HepG2 (cell line): Measurements from ENCODE around the gene FANCE. TPM values are rescaled to one million over a fixed set of nuclear protein-coding genes. Genes with fewer than 3 reads are reported as not detected.

Experiments
- ATAC-seq: fragments of 200-7000 bp; cut with Tn5 transposase; 3 replicates; pipeline ENCODE4 v1.9.1; 2020; ENCODE audit warnings: mild to moderate bottlenecking, moderate library complexity
- BruUV-seq: library from RNA; stranded (reverse); fragments of 400-500 nt; replicated peaks from 2 replicates; lab custom pipeline; 2021; lab: Mats Ljungman, UMichigan
- CTCF ChIA-PET: fragments of 300-600 bp; formaldehyde crosslinking; extraction: SDS; loops from one replicate; lab custom pipeline; 2021; ENCODE audit warnings: low total read pairs, inconsistent platforms, low intra/inter-chr PET ratio; lab: Yijun Ruan, JAX
- POLR2A ChIA-PET: fragments of 350-600 bp; sonication (Branson Sonifier 250); formaldehyde crosslinking; loops from one replicate; lab custom pipeline; 2020; ENCODE audit warnings: antibody characterized with exemption, inconsistent platforms; lab: Yijun Ruan, JAX
- DNase-seq: peaks from one replicate; pipeline ENCODE4 v3.0.0-alpha.2; 2015; ENCODE audit warnings: low spot score
- FAIRE-seq: peaks from 3 replicates; lab custom pipeline; 2011; peaks lifted over from hg19 to GRCh38; lab: Jason Lieb, UNC
- H2AFZ ChIP-seq: one replicate; pipeline ENCODE4 v1.6.1; 2011; ENCODE audit warnings: low read length, inconsistent platforms
- H3K27ac ChIP-seq: fragments of 300-600 bp; 3 replicates; pipeline ENCODE4 v1.8.0; 2011; ENCODE audit warnings: mixed run types, mild to moderate bottlenecking, mixed read lengths, low read length, inconsistent platforms; ENCODE audit not compliant: insufficient read depth; ENCODE audit errors: extremely low read length
- H3K27me3 ChIP-seq, 2 experiments: fragments of 200-600 bp in 1 of 2; 2 replicates in 1 of 2; 3 replicates in 1 of 2; pipeline versions ENCODE4 v1.6.0 to v1.8.0; 2011; ENCODE audit warnings: low read length in 2 of 2, mild to moderate bottlenecking in 2 of 2, moderate library complexity in 2 of 2, inconsistent platforms in 1 of 2; ENCODE audit not compliant: insufficient read depth in 2 of 2, control insufficient read depth in 1 of 2
- H3K36me3 ChIP-seq, 2 experiments: fragments of 200-600 bp in 1 of 2; replicated peaks in 1 of 2; 2 replicates in 1 of 2; 3 replicates in 1 of 2; pipeline versions ENCODE4 v1.5.1 to v1.8.0; 2011; ENCODE audit warnings: low read length in 2 of 2, inconsistent platforms in 1 of 2; ENCODE audit not compliant: insufficient read depth in 2 of 2, control insufficient read depth in 1 of 2
- H3K4me1 ChIP-seq: 2 replicates; pipeline ENCODE4 v1.5.1; 2012; ENCODE audit warnings: low read length, inconsistent platforms; ENCODE audit not compliant: insufficient read depth
- H3K4me2 ChIP-seq: 2 replicates; pipeline ENCODE4 v1.6.0; 2011; ENCODE audit warnings: low read depth, low read length, inconsistent platforms
- H3K4me3 ChIP-seq, 3 experiments: fragments of 200-600 bp in 1 of 3; sonication (generic), shearing (Covaris generic) in 1 of 3; replicated peaks in 1 of 3; 2 replicates each; pipeline ENCODE4 v1.5.1; 2011 to 2016; ENCODE audit warnings: low read length in 3 of 3, inconsistent platforms in 2 of 3, low read depth in 2 of 3, mild to moderate bottlenecking in 2 of 3, control low read depth in 1 of 3, mixed read lengths in 1 of 3; ENCODE audit not compliant: insufficient read depth in 1 of 3
- H3K79me2 ChIP-seq: one replicate; pipeline ENCODE4 v1.6.1; 2011; ENCODE audit warnings: low read length, inconsistent platforms; ENCODE audit not compliant: insufficient read depth
- H3K9ac ChIP-seq: 2 replicates; pipeline ENCODE4 v1.6.0; 2011; ENCODE audit warnings: mild to moderate bottlenecking, low read depth, low read length, inconsistent platforms; ENCODE audit not compliant: insufficient read depth
- H3K9me3 ChIP-seq: 2 replicates; pipeline ENCODE4 v1.5.1; 2012; ENCODE audit warnings: mild to moderate bottlenecking, low read length
- H4K20me1 ChIP-seq: 2 replicates; pipeline ENCODE4 v1.6.0; 2011; ENCODE audit warnings: inconsistent platforms, mild to moderate bottlenecking, low read length, moderate library complexity; ENCODE audit not compliant: insufficient read depth
- NFYC ChIP-seq: IDR thresholded peaks from 2 replicates; pipeline ENCODE4 v1.6.1; 2016; ENCODE audit warnings: missing genetic modification reagents, missing compliant biosample characterization
- SALL1 ChIP-seq: sonication (generic); formaldehyde crosslinking; IDR thresholded peaks from 2 replicates; pipeline ENCODE4 v1.8.0; 2022; ENCODE audit warnings: mild to moderate bottlenecking, missing genetic modification reagents
- SMAD3 ChIP-seq: sonication (generic); formaldehyde crosslinking; IDR thresholded peaks from 2 replicates; pipeline ENCODE4 v1.4.0; 2020; ENCODE audit warnings: missing genetic modification reagents
- ZNF282 ChIP-seq: fragments of 450-650 bp; IDR thresholded peaks from 2 replicates; pipeline ENCODE4 v1.6.1; 2018; ENCODE audit not compliant: partially characterized antibody
- ZNF317 ChIP-seq: sonication (generic); formaldehyde crosslinking; IDR thresholded peaks from 2 replicates; pipeline ENCODE4 v1.5.0; 2020; ENCODE audit warnings: mild to moderate bottlenecking, missing genetic modification reagents
- WGBS: methylation state at CpG from one replicate; pipeline ENCODE4 v1.1.6; 2017; ENCODE audit warnings: low lambda C conversion rate; 5-methylcytosine and 5-hydroxymethylcytosine counted together
- in situ Hi-C: cut with HindIII; loops from 2 replicates; pipeline ENCODE4 v1.10.0; 2017; ENCODE audit warnings: low pct_unique_long_range_greater_than_20kb; ENCODE audit not compliant: extremely low pct_ligation_motif_present
- intact Hi-C: fragments of 100-400 bp; cut with micrococcal nuclease; formaldehyde crosslinking; loops from one replicate; pipeline ENCODE4 v1.10.0; 2022; ENCODE audit not compliant: unreplicated experiment
- polyA plus RNA-seq, 8 experiments: library from polyadenylated mRNA; depleted of rRNA in 3 of 8; stranded (reverse) in 7 of 8; unstranded in 1 of 8; fragments of >200 nt; fragmentation: Illumina TruSeq in 4 of 8; extraction: Trizol in 4 of 8; gene quantifications; 2 replicates each; pipeline versions ENCODE4 v1.2.1 to v1.2.3, GENCODE V29; 2011 to 2016; ENCODE audit warnings: low read depth in 4 of 8, missing spikeins in 1 of 8, mixed read lengths in 1 of 8; ENCODE audit not compliant: insufficient read depth in 1 of 8
- total RNA-seq, 5 experiments: library from RNA; depleted of rRNA; stranded (reverse); fragments of >200 nt; fragmentation: Illumina TruSeq; extraction: Trizol; gene quantifications; 2 replicates each; pipeline ENCODE4 v1.2.3, GENCODE V29; 2016; ENCODE audit warnings: low read depth in 1 of 5
- TF ChIP-seq, protein P1 (sequence below): sonication (generic); formaldehyde crosslinking; IDR thresholded peaks from 2 replicates; pipeline ENCODE4 v1.4.0; 2020; ENCODE audit warnings: mild to moderate bottlenecking, missing genetic modification reagents

The FANCE gene
- total and polyA plus RNA-seq, 2 of the 13 experiments (the other 11 are each of a cell fraction or from before 2014, with no cell fraction given), result 7.1 to 11.2 TPM

DNA sequence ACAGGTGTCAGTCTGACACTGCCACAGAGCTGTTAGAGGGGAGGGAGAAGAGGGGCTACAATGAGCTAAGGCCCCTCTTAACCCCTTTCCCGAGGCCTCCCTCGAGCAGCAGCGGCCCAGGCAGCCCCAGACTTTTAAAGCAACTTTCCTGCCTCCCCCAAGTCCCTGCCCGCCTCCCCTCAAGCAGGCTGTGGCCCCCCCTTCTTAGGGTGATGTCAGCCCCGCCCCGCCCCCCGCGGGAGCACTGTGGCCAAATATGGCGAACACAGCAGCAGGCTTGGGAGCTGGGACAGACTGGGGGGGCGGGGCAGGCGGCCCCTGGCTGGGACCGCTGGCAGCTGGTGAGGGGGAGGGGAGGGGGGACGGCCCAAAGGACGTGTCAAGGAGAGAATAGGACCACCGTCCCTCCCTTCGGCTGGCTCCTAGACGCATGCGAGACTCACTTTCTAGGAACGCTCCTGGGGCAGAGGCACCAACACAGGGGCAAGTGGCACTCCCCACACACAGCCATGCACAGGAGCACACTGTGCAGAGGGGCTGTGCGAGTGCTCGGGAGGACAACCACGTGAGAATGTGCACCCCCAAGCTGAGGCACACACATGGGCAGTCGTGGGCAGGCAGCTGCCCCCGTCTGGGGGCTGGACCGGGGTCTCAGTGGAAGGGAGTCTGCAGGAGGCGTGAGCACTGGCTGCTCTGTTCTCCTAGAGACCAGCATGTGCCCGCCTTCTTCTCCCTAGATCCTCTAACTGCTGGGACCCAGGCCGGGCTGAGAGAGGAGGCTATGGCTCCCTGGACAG, 38.1 kb downstream of the FANCE start (continued):
- TF ChIP-seq, protein P1, sequence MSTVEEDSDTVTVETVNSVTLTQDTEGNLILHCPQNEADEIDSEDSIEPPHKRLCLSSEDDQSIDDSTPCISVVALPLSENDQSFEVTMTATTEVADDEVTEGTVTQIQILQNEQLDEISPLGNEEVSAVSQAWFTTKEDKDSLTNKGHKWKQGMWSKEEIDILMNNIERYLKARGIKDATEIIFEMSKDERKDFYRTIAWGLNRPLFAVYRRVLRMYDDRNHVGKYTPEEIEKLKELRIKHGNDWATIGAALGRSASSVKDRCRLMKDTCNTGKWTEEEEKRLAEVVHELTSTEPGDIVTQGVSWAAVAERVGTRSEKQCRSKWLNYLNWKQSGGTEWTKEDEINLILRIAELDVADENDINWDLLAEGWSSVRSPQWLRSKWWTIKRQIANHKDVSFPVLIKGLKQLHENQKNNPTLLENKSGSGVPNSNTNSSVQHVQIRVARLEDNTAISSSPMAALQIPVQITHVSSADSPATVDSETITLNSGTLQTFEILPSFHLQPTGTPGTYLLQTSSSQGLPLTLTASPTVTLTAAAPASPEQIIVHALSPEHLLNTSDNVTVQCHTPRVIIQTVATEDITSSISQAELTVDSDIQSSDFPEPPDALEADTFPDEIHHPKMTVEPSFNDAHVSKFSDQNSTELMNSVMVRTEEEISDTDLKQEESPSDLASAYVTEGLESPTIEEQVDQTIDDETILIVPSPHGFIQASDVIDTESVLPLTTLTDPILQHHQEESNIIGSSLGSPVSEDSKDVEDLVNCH (CRISPR knock-in tag), result no peak
- TF ChIP-seq NFYC (no peak), SALL1 (no peak)

DNA sequence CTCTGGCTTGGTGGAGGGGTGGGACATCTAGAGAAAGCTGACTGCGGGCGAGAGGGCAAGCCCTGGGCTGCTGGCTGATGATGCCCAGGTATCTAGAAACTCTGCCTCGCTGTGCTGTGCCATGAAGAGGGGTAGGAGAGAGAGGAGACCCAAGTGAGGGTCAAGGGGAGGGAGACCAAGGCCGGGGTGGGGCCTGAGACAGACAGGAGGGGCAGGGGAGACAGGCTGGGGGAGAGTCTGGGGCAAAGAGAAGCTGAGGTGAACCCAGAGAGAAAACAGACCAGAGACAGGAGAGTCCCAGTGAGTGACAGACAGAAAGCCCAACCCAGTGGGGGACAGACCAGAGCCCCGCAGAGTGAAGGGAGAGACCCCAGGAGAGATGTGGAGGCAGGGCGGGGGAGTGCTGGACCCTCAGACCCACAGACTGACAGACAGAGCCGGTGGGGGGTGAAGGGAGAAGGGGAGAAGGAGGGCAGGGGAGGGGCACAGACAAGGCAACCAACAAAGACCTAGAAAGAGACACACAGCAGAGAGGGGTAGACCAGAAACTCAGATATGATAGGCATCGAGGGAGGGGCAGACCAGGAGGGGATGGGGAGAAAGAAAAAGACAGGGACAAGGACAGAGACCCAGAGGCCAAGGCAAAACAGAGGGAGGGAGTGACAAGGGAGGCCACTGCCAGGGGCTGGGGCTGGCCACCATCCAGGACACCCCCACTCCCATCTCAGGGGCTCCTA, 38.9 kb downstream of the FANCE start:
- Histone ChIP-seq H3K27ac (no peak overlapping the region), H3K4me3 (no peak overlapping the region), H4K20me1 (peaks cover 61% of the 10 kb centered on the region; the same call in 1 of the 2 replicates), H3K36me3 (peaks cover 8 to 9% of the 10 kb centered on the region in 2 experiments; a peak in 4 of 5 replicates), H3K9me3 (no peaks in the 10 kb centered on the region), H3K9ac (no peak overlapping the region), H3K79me2 (peaks cover 53% of the 10 kb centered on the region), H3K4me2 (no peak overlapping the region), H3K27me3 (no peaks in the 10 kb centered on the region), H2AFZ (no peak overlapping the region), H3K4me1 (peaks cover 49% of the 10 kb centered on the region)
- DNase-seq, result no peak
- TF ChIP-seq ZNF317 (CRISPR knock-in tag) (no peak), ZNF282 (no peak), SMAD3 (CRISPR knock-in tag) (no peak)
- no peak for ATAC-seq
- BruUV-seq, result no TSS peak
- FAIRE-seq, result no peak
- in situ Hi-C loops, result no loop called here
- POLR2A ChIA-PET, result no interaction called here
- CTCF ChIA-PET, result no interaction called here
- WGBS, result 87% methylated on average over 8 of the region's 8 CpGs
- intact Hi-C loops, result no loop called here
